HEK293 (cell line): ENCODE results near the gene MAP1B.

Experiments used
- TCF7L2 ChIP-seq: IDR thresholded peaks from 2 replicates; pipeline ENCODE4 v1.6.1; 2011; ENCODE audit warnings: low read depth, mild to moderate bottlenecking, inconsistent platforms, low read length, moderate library complexity, borderline replicate concordance
- TRIM28 ChIP-seq: IDR thresholded peaks from 2 replicates; pipeline ENCODE4 v1.6.1; 2011; ENCODE audit warnings: low read length, control low read depth, borderline replicate concordance
- ZNF132 ChIP-seq: fragments of 450-650 bp; formaldehyde crosslinking; IDR thresholded peaks from 2 replicates; pipeline ENCODE4 v1.5.1; 2017; ENCODE audit warnings: missing biosample characterization, missing genetic modification characterization, borderline replicate concordance
- ZNF274 ChIP-seq, 2 experiments: fragments of 200-500 bp in 1 of 2; fragments of 450-650 bp in 1 of 2; sonication (Bioruptor generic) in 1 of 2; formaldehyde crosslinking in 1 of 2; IDR thresholded peaks; 2 replicates each; pipeline versions ENCODE4 v1.5.1 to v1.6.1; 2014 to 2016; ENCODE audit warnings: borderline replicate concordance in 1 of 2, inconsistent platforms in 1 of 2, low read length in 1 of 2, missing biosample characterization in 1 of 2, missing genetic modification characterization in 1 of 2
- ZNF785 ChIP-seq: fragments of 450-650 bp; formaldehyde crosslinking; IDR thresholded peaks from 2 replicates; pipeline ENCODE4 v1.5.1; 2016; ENCODE audit warnings: missing biosample characterization, missing genetic modification characterization
- TF ChIP-seq, protein P1 (sequence below): fragments of 450-650 bp; formaldehyde crosslinking; IDR thresholded peaks from 2 replicates; pipeline ENCODE4 v1.5.1; 2016; ENCODE audit warnings: missing biosample characterization, missing genetic modification characterization
- TF ChIP-seq, protein P2 (sequence below): fragments of 450-650 bp; formaldehyde crosslinking; IDR thresholded peaks from 2 replicates; pipeline ENCODE4 v1.5.1; 2016; ENCODE audit warnings: missing biosample characterization, missing genetic modification characterization
- TF ChIP-seq, protein P3 (sequence below): fragments of 450-650 bp; formaldehyde crosslinking; IDR thresholded peaks from 2 replicates; pipeline ENCODE4 v1.5.1; 2016; ENCODE audit warnings: missing biosample characterization, missing genetic modification characterization

DNA sequence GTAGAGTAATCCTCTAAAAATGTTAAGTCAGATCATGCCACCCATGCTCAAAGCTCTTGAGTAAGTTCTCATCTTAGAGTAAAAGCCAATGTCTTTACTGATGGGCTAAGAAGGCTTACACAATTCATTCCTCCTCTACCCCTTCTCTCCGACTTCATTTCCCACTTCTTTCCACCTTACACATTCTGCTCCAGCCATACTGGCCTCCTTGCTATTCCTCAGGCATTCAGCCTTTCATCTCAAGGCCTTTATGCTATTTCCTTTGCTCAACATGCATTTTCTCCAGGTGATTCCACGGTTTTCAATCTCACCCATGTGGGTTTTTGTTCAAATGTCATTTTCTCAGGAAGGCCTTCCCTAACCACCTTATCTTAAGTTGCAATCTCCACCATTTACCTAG, 104.9 kb downstream of the MAP1B start:
- TF ChIP-seq, protein P1, sequence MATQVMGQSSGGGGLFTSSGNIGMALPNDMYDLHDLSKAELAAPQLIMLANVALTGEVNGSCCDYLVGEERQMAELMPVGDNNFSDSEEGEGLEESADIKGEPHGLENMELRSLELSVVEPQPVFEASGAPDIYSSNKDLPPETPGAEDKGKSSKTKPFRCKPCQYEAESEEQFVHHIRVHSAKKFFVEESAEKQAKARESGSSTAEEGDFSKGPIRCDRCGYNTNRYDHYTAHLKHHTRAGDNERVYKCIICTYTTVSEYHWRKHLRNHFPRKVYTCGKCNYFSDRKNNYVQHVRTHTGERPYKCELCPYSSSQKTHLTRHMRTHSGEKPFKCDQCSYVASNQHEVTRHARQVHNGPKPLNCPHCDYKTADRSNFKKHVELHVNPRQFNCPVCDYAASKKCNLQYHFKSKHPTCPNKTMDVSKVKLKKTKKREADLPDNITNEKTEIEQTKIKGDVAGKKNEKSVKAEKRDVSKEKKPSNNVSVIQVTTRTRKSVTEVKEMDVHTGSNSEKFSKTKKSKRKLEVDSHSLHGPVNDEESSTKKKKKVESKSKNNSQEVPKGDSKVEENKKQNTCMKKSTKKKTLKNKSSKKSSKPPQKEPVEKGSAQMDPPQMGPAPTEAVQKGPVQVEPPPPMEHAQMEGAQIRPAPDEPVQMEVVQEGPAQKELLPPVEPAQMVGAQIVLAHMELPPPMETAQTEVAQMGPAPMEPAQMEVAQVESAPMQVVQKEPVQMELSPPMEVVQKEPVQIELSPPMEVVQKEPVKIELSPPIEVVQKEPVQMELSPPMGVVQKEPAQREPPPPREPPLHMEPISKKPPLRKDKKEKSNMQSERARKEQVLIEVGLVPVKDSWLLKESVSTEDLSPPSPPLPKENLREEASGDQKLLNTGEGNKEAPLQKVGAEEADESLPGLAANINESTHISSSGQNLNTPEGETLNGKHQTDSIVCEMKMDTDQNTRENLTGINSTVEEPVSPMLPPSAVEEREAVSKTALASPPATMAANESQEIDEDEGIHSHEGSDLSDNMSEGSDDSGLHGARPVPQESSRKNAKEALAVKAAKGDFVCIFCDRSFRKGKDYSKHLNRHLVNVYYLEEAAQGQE (tag by site-specific recombination), result no peak
- TF ChIP-seq ZNF785 (tag by site-specific recombination), result no peak
- TF ChIP-seq, protein P2, sequence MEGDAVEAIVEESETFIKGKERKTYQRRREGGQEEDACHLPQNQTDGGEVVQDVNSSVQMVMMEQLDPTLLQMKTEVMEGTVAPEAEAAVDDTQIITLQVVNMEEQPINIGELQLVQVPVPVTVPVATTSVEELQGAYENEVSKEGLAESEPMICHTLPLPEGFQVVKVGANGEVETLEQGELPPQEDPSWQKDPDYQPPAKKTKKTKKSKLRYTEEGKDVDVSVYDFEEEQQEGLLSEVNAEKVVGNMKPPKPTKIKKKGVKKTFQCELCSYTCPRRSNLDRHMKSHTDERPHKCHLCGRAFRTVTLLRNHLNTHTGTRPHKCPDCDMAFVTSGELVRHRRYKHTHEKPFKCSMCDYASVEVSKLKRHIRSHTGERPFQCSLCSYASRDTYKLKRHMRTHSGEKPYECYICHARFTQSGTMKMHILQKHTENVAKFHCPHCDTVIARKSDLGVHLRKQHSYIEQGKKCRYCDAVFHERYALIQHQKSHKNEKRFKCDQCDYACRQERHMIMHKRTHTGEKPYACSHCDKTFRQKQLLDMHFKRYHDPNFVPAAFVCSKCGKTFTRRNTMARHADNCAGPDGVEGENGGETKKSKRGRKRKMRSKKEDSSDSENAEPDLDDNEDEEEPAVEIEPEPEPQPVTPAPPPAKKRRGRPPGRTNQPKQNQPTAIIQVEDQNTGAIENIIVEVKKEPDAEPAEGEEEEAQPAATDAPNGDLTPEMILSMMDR (tag by site-specific recombination), result no peak
- TF ChIP-seq, protein P3, sequence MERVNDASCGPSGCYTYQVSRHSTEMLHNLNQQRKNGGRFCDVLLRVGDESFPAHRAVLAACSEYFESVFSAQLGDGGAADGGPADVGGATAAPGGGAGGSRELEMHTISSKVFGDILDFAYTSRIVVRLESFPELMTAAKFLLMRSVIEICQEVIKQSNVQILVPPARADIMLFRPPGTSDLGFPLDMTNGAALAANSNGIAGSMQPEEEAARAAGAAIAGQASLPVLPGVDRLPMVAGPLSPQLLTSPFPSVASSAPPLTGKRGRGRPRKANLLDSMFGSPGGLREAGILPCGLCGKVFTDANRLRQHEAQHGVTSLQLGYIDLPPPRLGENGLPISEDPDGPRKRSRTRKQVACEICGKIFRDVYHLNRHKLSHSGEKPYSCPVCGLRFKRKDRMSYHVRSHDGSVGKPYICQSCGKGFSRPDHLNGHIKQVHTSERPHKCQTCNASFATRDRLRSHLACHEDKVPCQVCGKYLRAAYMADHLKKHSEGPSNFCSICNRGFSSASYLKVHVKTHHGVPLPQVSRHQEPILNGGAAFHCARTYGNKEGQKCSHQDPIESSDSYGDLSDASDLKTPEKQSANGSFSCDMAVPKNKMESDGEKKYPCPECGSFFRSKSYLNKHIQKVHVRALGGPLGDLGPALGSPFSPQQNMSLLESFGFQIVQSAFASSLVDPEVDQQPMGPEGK (tag by site-specific recombination), result no peak
- TF ChIP-seq ZNF274 (IDR thresholded peaks at IDR 0.05; ENCODE audit: low read length), result no peak
- TF ChIP-seq ZNF274 (tag by site-specific recombination; IDR thresholded peaks at IDR 0.05; ENCODE audit: borderline replicate concordance), result no peak
- no peak for TF ChIP-seq ZNF132
- no peak for TF ChIP-seq TRIM28
- TF ChIP-seq TCF7L2, result no peak
